ENCODE results near the gene RALGPS1.
A peak's percentile ranks its signal among the peaks of the same experiment; 100 is the strongest.

The RALGPS1 gene, protein sequence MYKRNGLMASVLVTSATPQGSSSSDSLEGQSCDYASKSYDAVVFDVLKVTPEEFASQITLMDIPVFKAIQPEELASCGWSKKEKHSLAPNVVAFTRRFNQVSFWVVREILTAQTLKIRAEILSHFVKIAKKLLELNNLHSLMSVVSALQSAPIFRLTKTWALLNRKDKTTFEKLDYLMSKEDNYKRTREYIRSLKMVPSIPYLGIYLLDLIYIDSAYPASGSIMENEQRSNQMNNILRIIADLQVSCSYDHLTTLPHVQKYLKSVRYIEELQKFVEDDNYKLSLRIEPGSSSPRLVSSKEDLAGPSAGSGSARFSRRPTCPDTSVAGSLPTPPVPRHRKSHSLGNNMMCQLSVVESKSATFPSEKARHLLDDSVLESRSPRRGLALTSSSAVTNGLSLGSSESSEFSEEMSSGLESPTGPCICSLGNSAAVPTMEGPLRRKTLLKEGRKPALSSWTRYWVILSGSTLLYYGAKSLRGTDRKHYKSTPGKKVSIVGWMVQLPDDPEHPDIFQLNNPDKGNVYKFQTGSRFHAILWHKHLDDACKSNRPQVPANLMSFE

DNA sequence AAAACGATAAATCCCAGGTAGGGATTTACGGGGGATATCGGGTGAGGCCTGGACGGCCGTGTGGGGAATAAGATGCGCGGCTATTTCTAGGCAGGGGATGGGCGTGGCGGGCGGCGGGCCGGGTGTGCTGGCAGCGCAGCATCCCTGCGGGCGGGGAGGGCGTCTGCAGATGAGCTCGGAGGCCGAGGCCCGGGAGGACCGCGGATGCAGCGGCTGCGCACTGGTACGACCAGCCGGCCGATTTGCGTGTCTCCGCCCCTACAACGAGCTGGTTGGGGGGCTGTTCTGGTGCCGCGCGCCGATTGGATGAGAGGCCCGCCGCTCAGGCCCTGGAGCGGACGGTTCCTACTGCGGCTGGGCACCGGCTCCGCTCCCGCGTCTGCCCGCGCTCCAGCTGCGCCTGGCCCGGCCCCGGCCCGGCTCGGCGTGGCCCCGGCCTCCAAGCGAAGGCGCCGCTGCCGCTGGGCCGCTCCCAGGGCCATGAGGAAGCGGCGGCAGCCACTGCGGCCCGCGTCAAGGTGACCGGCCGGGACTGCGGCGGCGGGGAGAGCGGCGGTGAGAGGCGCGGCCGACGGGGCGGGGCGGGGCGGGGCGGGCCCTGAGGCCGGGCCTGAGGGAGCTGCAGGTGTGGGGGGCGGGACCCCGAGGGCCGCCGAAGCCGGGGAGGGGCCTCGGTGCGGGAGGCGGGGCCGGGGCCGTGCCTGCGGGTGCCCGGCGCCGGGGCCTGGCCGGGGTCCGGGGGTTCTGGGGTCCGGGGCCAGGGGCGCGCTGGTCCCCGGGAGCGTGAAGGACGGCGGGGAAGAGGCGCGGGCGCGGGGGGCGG lies at the start of gene RALGPS1:
TSS of gene RALGPS1 (plus strand) at position 325 of the 823 bp plus-strand sequence. CDS start 47,508 bp downstream, outside the sequence.
- peak; percentile 99 for DNase-seq (ENCODE audit: low spot score)
- TF ChIP-seq, protein P1, sequence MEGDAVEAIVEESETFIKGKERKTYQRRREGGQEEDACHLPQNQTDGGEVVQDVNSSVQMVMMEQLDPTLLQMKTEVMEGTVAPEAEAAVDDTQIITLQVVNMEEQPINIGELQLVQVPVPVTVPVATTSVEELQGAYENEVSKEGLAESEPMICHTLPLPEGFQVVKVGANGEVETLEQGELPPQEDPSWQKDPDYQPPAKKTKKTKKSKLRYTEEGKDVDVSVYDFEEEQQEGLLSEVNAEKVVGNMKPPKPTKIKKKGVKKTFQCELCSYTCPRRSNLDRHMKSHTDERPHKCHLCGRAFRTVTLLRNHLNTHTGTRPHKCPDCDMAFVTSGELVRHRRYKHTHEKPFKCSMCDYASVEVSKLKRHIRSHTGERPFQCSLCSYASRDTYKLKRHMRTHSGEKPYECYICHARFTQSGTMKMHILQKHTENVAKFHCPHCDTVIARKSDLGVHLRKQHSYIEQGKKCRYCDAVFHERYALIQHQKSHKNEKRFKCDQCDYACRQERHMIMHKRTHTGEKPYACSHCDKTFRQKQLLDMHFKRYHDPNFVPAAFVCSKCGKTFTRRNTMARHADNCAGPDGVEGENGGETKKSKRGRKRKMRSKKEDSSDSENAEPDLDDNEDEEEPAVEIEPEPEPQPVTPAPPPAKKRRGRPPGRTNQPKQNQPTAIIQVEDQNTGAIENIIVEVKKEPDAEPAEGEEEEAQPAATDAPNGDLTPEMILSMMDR (IDR thresholded peaks at IDR 0.05; ENCODE audit: extremely low read depth, insufficient read depth, missing control alignments), result no peak
- in situ Hi-C loops (cut with MboI; ENCODE audit: low pct_unique_long_range_greater_than_20kb, low sequenced_read_pairs, unreplicated experiment), result no loop called here

DNA sequence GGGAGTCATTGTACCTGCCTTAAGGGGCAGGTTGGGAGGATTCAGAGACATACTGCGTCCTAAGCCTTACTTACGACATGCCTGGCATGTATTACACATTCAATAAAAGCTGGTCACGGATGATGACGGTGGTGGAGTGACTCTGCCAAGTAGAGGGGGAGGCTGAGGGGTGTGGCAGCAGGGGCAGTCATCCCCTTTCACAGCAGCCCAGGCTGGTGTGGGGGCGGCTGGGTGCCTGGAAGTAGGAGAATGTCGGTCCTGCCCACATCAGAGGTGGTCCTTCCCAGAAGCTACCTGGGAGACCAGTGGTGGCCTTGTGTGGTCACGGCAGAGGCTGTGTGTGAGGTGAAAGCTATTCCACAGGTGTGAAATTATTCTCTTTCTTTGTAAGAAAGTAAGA lies 45.2 kb upstream of the RALGPS1 start:
- no peak for DNase-seq (ENCODE audit: low spot score)
- TF ChIP-seq, protein P1 (IDR thresholded peaks at IDR 0.05; ENCODE audit: extremely low read depth, insufficient read depth, missing control alignments), result no peak
- in situ Hi-C loops (cut with MboI; ENCODE audit: low pct_unique_long_range_greater_than_20kb, low sequenced_read_pairs, unreplicated experiment), result no loop called here

DNA sequence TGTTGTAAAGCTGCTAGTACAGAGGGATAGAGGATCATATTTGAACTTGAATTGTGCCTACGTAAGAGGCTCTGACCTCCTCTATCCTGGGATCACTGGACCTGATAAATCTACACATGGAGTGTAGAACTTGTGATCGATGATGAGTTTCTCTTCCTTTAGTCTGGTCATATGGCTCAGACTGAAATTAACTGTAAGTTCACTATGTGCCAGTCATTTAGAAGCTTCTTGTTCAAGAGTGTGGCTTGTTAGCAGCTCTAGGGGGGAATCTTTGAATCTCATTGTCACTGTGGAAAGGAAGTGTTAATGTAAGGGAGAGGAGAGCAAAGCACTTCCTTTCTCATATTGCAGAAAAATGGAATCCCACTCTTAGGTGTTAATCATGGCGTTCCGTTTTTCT lies 42.1 kb upstream of the RALGPS1 start:
- in situ Hi-C loops (cut with MboI; ENCODE audit: low pct_unique_long_range_greater_than_20kb, low sequenced_read_pairs, unreplicated experiment), result no loop called here
- TF ChIP-seq, protein P1 (IDR thresholded peaks at IDR 0.05; ENCODE audit: extremely low read depth, insufficient read depth, missing control alignments), result no peak
- DNase-seq (ENCODE audit: low spot score), result peak; percentile 29

DNA sequence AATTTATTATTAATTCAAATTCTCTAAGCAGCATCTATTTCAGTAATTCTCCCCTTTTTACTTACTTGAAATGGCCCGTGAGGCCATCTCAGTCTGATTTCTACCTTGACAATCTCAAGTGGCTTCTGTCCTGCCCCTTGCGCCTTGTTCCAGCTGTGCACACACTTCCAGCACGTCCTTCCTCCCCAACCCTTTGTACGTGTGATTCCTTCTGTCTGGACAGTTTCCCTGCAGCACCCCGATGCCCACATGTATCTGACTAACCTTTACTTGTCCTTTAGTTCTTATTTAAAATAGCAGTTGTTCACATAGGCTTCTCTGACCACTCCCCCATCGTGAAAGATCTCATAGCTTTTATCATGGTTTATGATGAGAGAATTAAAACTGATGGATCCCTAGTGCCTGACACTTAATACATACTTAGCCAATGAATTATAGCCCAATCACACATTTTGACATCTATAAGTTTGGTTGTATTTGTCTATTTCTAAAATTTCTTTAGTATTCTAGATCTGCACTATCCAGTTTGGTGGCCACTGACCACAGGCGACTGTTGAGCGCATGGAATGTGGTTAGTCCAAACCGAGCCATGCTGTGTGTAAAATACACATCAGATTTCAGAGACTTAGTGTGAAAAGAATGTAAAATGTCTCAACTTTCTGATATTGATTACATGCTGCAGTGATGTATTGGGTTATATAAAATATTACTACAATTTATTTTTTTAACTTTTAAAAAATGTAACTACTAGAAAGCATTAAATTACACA lies 39.9 kb upstream of the RALGPS1 start:
- no peak for DNase-seq (ENCODE audit: low spot score)
- TF ChIP-seq, protein P1 (IDR thresholded peaks at IDR 0.05; ENCODE audit: extremely low read depth, insufficient read depth, missing control alignments), result no peak
- in situ Hi-C loops (cut with MboI; ENCODE audit: low pct_unique_long_range_greater_than_20kb, low sequenced_read_pairs, unreplicated experiment), result no loop called here

DNA sequence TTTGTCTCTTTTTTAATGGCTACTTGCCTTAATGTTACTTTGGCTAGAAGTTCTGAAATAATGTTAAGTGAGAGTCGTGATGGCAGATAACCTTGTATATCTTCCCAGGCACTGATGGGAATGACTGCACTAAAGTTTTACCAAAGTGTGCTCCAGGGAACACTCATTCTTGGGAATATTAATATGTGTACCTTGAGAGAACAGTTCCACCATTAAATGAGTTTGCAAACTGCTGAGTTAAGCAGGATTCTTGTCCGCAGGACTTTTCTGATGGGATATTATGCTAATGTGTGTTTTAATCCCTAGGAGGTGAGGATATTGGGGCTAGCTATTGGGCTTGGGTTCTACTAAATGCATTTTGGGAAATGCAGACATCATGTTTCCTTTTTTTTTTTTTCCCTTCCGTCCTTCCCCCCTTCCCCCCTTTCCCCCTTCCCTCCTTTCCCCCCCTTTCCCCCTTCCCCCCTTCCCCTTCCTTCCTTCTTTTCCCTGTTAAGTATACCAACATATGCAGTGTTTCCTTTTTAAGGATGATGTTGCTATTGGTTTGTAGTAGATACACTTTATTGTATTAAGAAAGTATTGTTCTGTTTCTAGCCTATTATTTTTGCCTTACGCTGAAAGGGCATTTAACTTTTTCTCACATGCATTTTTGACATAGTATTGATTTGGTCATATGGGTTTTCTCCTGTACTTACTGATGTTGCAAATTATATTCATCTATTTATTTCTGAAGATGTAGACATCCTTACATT lies 38.6 kb upstream of the RALGPS1 start:
- TF ChIP-seq, protein P1 (IDR thresholded peaks at IDR 0.05; ENCODE audit: extremely low read depth, insufficient read depth, missing control alignments), result no peak
- no peak for DNase-seq (ENCODE audit: low spot score)
- in situ Hi-C loops (cut with MboI; ENCODE audit: low pct_unique_long_range_greater_than_20kb, low sequenced_read_pairs, unreplicated experiment), result no loop called here
